Neural cell (in vitro differentiated cells): Measurements from ENCODE around the gene KAT8.

Experiments used
- CTCF ChIP-seq: fragments of 450-650 bp; IDR thresholded peaks from 2 replicates; pipeline ENCODE4 v1.5.1; 2014; ENCODE audit warnings: antibody characterized with exemption, mild to moderate bottlenecking, moderate library complexity; ENCODE audit not compliant: poor library complexity, severe bottlenecking
- EP300 ChIP-seq: fragments of 450-650 bp; conservative IDR thresholded peaks from 2 replicates; pipeline ENCODE4 v1.6.1; 2014; ENCODE audit warnings: antibody characterized with exemption, mild to moderate bottlenecking, moderate library complexity; ENCODE audit not compliant: poor library complexity, severe bottlenecking
- EZH2 ChIP-seq: fragments of 200-600, 300-800 bp; shearing (Covaris generic), sonication (generic); IDR thresholded peaks from 2 replicates; pipeline ENCODE4 v1.6.1; 2014; ENCODE audit warnings: antibody characterized with exemption, low read length, borderline replicate concordance, mild to moderate bottlenecking; ENCODE audit not compliant: insufficient read depth, poor library complexity, severe bottlenecking
- MXI1 ChIP-seq: fragments of 450-650 bp; conservative IDR thresholded peaks from 2 replicates; pipeline ENCODE4 v1.6.1; 2014; ENCODE audit warnings: antibody characterized with exemption, mild to moderate bottlenecking; ENCODE audit not compliant: poor library complexity, severe bottlenecking
- RAD21 ChIP-seq: fragments of 450-650 bp; conservative IDR thresholded peaks from 2 replicates; pipeline ENCODE4 v1.6.1; 2014; ENCODE audit warnings: antibody characterized with exemption, mild to moderate bottlenecking, moderate library complexity
- REST ChIP-seq: IDR thresholded peaks from 2 replicates; pipeline ENCODE4 v1.6.1; 2012; ENCODE audit warnings: borderline replicate concordance
- TAF1 ChIP-seq: IDR thresholded peaks from 2 replicates; pipeline ENCODE4 v1.6.1; 2012; ENCODE audit warnings: low read depth

- TF ChIP-seq CTCF = no peak
- TF ChIP-seq TAF1 = no peak
- TF ChIP-seq EZH2 = no peak
- TF ChIP-seq MXI1 = no peak
- TF ChIP-seq REST = no peak
- no peak for TF ChIP-seq EP300
- no peak for TF ChIP-seq RAD21
These were observed 49.9 kb downstream of the KAT8 start for GRCh38 chr16:31167315-31167714.
